GM12878 (cell line): ENCODE data around the gene HPD. TPM values are rescaled to one million over a fixed set of nuclear protein-coding genes. Genes with fewer than 3 reads are reported as not detected.

Source experiments
- ATAC-seq: fragments of 200-7000 bp; cut with Tn5 transposase; 3 replicates; pipeline ENCODE4 v1.9.1; 2020; ENCODE audit warnings: mild to moderate bottlenecking, moderate library complexity
- BruUV-seq: library from RNA; stranded (reverse); fragments of 400-500 nt; replicated peaks from 2 replicates; lab custom pipeline; 2021; lab: Mats Ljungman, UMichigan
- CTCF ChIA-PET: fragments of 300-600 bp; sonication (Branson Sonifier 250); formaldehyde crosslinking; extraction: SDS; loops from one replicate; lab custom pipeline; 2021; ENCODE audit warnings: inconsistent platforms; lab: Yijun Ruan, JAX
- POLR2A ChIA-PET: fragments of 350-600 bp; formaldehyde crosslinking; extraction: SDS; loops from one replicate; lab custom pipeline; 2021; ENCODE audit warnings: inconsistent platforms; lab: Charles Lee
- RAD21 ChIA-PET: fragments of 300-600 bp; sonication (Branson Sonifier 250); formaldehyde crosslinking; loops from one replicate; lab custom pipeline; 2023; ENCODE audit warnings: antibody characterized with exemption; ENCODE audit not compliant: unreplicated experiment; lab: Charles Lee
- SMC1A ChIA-PET: fragments of 300-600 bp; sonication (Branson Sonifier 250); formaldehyde crosslinking; loops from one replicate; lab custom pipeline; 2023; ENCODE audit not compliant: unreplicated experiment, uncharacterized antibody; lab: Charles Lee
- DNase-seq: peaks from one replicate; pipeline ENCODE4 v3.0.0-alpha.2; 2011; ENCODE audit warnings: low read depth, low spot score
- FAIRE-seq: peaks from 3 replicates; lab custom pipeline; 2011; peaks lifted over from hg19 to GRCh38; lab: Jason Lieb, UNC
- H2AFZ ChIP-seq: 2 replicates; pipeline ENCODE4 v1.6.0; 2011; ENCODE audit warnings: low read depth, low read length, control low read depth; ENCODE audit not compliant: control insufficient read depth
- H3K27ac ChIP-seq: 2 replicates; pipeline ENCODE4 v1.5.1; 2011; ENCODE audit warnings: control low read depth; ENCODE audit not compliant: control insufficient read depth, insufficient read depth
- H3K27me3 ChIP-seq, 2 experiments: replicated peaks in 1 of 2; 2 replicates each; pipeline versions ENCODE4 v1.6.0 to v1.6.1; 2011; ENCODE audit warnings: low read length in 1 of 2; ENCODE audit not compliant: control insufficient read depth in 2 of 2, insufficient read depth in 2 of 2
- H3K36me3 ChIP-seq, 2 experiments: 2 replicates each; pipeline ENCODE4 v1.5.1; 2011; ENCODE audit warnings: low read length in 1 of 2; ENCODE audit not compliant: control insufficient read depth in 2 of 2, insufficient read depth in 2 of 2
- H3K4me1 ChIP-seq: 2 replicates; pipeline ENCODE4 v1.6.1; 2011; ENCODE audit warnings: mild to moderate bottlenecking, low read length, moderate library complexity, mixed read lengths; ENCODE audit not compliant: control insufficient read depth, insufficient read depth
- H3K4me2 ChIP-seq: 2 replicates; pipeline ENCODE4 v1.6.0; 2011; ENCODE audit warnings: control low read depth; ENCODE audit not compliant: control insufficient read depth, insufficient read depth
- H3K4me3 ChIP-seq: fragments of 200-600 bp; sonication (generic); 2 replicates; pipeline ENCODE4 v1.5.1; 2016
- H3K79me2 ChIP-seq: 2 replicates; pipeline ENCODE4 v1.6.0; 2011; ENCODE audit warnings: low read length; ENCODE audit not compliant: control insufficient read depth, insufficient read depth
- H3K9ac ChIP-seq: 2 replicates; pipeline ENCODE4 v1.8.0; 2011; ENCODE audit warnings: low read length, control low read depth, mixed read lengths; ENCODE audit not compliant: control insufficient read depth, insufficient read depth
- H3K9me3 ChIP-seq: replicated peaks from 3 replicates; pipeline ENCODE4 v1.5.1; 2011; ENCODE audit warnings: mild to moderate bottlenecking, low read length; ENCODE audit not compliant: control insufficient read depth, insufficient read depth
- H4K20me1 ChIP-seq: 2 replicates; pipeline ENCODE4 v1.6.0; 2011; ENCODE audit not compliant: control insufficient read depth, insufficient read depth
- ATF7 ChIP-seq: fragments of 450-650 bp; IDR thresholded peaks from 2 replicates; pipeline ENCODE4 v1.6.1; 2016; ENCODE audit warnings: low read depth, mild to moderate bottlenecking
- GATAD2B ChIP-seq: fragments of 450-650 bp; conservative IDR thresholded peaks from 2 replicates; pipeline ENCODE4 v1.6.1; 2017; ENCODE audit warnings: low read depth, mild to moderate bottlenecking, moderate library complexity
- HCFC1 ChIP-seq: fragments of 150-350 bp; IDR thresholded peaks from 2 replicates; pipeline ENCODE4 v1.6.1; 2014; ENCODE audit warnings: low read length
- IKZF2 ChIP-seq, 2 experiments: fragments of 450-650 bp; IDR thresholded peaks; 2 replicates each; pipeline ENCODE4 v1.6.1; 2017; ENCODE audit warnings: mild to moderate bottlenecking in 2 of 2, moderate library complexity in 2 of 2
- MYB ChIP-seq: fragments of 150-350 bp; IDR thresholded peaks from 2 replicates; pipeline ENCODE4 v1.6.1; 2014; ENCODE audit warnings: mild to moderate bottlenecking, low read depth, low read length, borderline replicate concordance
- MYC ChIP-seq: IDR thresholded peaks from 2 replicates; pipeline ENCODE4 v1.6.1; 2011; ENCODE audit warnings: mild to moderate bottlenecking, low read length, moderate library complexity, inconsistent platforms; ENCODE audit not compliant: insufficient read depth, insufficient replicate concordance, insufficient read length, severe bottlenecking
- NFXL1 ChIP-seq: fragments of 450-650 bp; IDR thresholded peaks from 2 replicates; pipeline ENCODE4 v1.6.1; 2017; ENCODE audit warnings: antibody characterized with exemption, mild to moderate bottlenecking, borderline replicate concordance
- POLR2AphosphoS5 ChIP-seq: IDR thresholded peaks from 2 replicates; pipeline ENCODE4 v1.6.1; 2011; ENCODE audit warnings: mild to moderate bottlenecking, low read length, inconsistent platforms
- SIN3A ChIP-seq: IDR thresholded peaks from 2 replicates; pipeline ENCODE4 v1.6.1; 2012; ENCODE audit warnings: low read depth, low read length, improper control_type of control experiment
- SREBF1 ChIP-seq: IDR thresholded peaks from 2 replicates; pipeline ENCODE4 v1.6.1; 2012; ENCODE audit warnings: mild to moderate bottlenecking, low read length
- YY1 ChIP-seq: IDR thresholded peaks from 2 replicates; pipeline ENCODE4 v1.6.1; 2011; ENCODE audit warnings: low read depth, mild to moderate bottlenecking, low read length
- ZNF622 ChIP-seq: fragments of 450-650 bp; IDR thresholded peaks from 2 replicates; pipeline ENCODE4 v1.6.1; 2017; ENCODE audit warnings: mild to moderate bottlenecking, inconsistent platforms
- WGBS: methylation state at CpG from one replicate; pipeline ENCODE4 v1.1.6; 2016; ENCODE audit warnings: low lambda C conversion rate; ENCODE audit not compliant: insufficient replicate concordance, insufficient coverage; ENCODE audit errors: missing lambda C conversion rate; 5-methylcytosine and 5-hydroxymethylcytosine counted together
- in situ Hi-C: fragments of 300-500 bp; cut with MboI; formaldehyde crosslinking; loops from 9 replicates; pipeline ENCODE4 v1.14.3; 2018; ENCODE audit warnings: mixed read lengths
- intact Hi-C: fragments of 100-400 bp; cut with micrococcal nuclease; formaldehyde crosslinking; loops from one replicate; pipeline ENCODE4 v1.14.2; 2022; ENCODE audit not compliant: unreplicated experiment
- polyA plus RNA-seq, 11 experiments: library from polyadenylated mRNA; depleted of rRNA in 4 of 11; unstranded in 6 of 11; stranded (reverse) in 5 of 11; fragments of >200 nt; fragmentation: Nextera tagmentation in 4 of 11; fragmentation: Illumina TruSeq in 1 of 11; extraction: Ambion mirVana in 4 of 11; extraction: Trizol in 1 of 11; gene quantifications; 1 replicate in 1 of 11; 2 replicates in 10 of 11; pipeline versions ENCODE4 v1.2.1 to v1.2.3, GENCODE V29; 2011 to 2016; ENCODE audit warnings: inconsistent platforms in 2 of 11, missing spikeins in 2 of 11, low read depth in 1 of 11
- total RNA-seq, 4 experiments: library from RNA; depleted of rRNA in 3 of 4; stranded (reverse); fragments of >200 nt in 3 of 4; fragmentation: Illumina TruSeq in 1 of 4; extraction: Trizol in 1 of 4; gene quantifications; 2 replicates each; pipeline versions ENCODE4 v1.2.1 to v1.2.3, GENCODE V29; 2013 to 2021
- TF ChIP-seq, protein P1 (sequence below): IDR thresholded peaks from 2 replicates; pipeline ENCODE4 v1.6.1; 2011; ENCODE audit warnings: low read depth, low read length, improper control_type of control experiment, borderline replicate concordance
- TF ChIP-seq, protein P2 (sequence below): fragments of 150-350 bp; IDR thresholded peaks from 2 replicates; pipeline ENCODE4 v1.6.1; 2014; ENCODE audit warnings: mild to moderate bottlenecking, low read depth, low read length
- TF ChIP-seq, protein P3 (sequence below): IDR thresholded peaks from 2 replicates; pipeline ENCODE4 v1.6.1; 2011; ENCODE audit warnings: borderline replicate concordance, low read depth, mild to moderate bottlenecking, moderate library complexity, mixed read lengths, low read length; ENCODE audit not compliant: insufficient read depth; ENCODE audit errors: extremely low read length
- TF ChIP-seq, protein P4 (sequence below): fragments of 450-650 bp; IDR thresholded peaks from 2 replicates; pipeline ENCODE4 v1.6.1; 2017; ENCODE audit warnings: mild to moderate bottlenecking, low read depth, inconsistent platforms; ENCODE audit not compliant: poor library complexity, severe bottlenecking

Gene HPD
- total and polyA plus RNA-seq, 10 of the 15 experiments (the other 5 are each of a cell fraction or from before 2014, with no cell fraction given) = 0.04 to 0.69 (median 0.28) TPM; not detected in 7

DNA sequence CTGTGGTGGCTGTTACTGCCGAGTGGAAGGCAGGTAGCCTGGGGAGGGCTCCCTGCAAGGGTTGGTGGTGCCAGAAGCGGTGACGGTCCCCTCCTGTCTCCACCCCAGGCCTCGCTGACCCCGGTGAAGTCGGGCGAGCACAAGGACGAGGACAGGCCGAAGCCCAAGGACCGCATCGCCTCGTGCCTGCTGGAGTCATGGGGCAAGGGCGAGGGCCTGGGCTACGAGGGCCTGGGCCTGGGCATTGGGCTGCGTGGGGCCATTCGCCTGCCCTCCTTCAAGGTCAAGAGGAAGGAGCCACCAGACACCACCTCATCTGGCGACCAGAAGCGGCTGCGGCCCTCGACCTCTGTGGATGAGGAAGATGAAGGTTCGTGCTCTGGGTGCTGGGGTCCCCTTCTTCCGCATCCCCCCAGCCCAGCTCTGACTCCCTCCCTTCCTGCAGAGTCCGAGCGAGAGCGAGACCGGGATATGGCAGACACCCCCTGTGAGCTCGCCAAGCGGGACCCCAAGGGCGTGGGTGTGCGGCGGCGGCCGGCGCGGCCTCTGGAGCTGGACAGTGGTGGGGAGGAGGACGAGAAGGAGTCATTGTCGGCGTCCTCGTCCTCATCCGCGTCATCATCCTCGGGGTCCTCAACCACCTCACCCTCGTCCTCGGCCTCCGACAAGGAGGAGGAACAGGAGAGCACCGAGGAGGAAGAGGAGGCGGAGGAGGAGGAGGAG is 41.6 kb downstream of the HPD start:
- Histone ChIP-seq H3K4me1 (no peaks in the 10 kb centered on the region), H3K9ac (no peak overlapping the region), H3K4me2 (no peak overlapping the region), H3K79me2 (peaks cover 17% of the 10 kb centered on the region), H3K27ac (no peak overlapping the region), H3K36me3 (peaks cover 20 to 24% of the 10 kb centered on the region in 2 experiments; a peak in 3 of 4 replicates), H3K9me3 (no peaks in the 10 kb centered on the region), H2AFZ (no peak overlapping the region), H3K27me3 (no peaks in the 10 kb centered on the region), H4K20me1 (peaks cover 3% of the 10 kb centered on the region; the same call in 1 of the 2 replicates), H3K4me3 (no peak overlapping the region)
- RAD21 ChIA-PET = no interaction called here
- BruUV-seq = TSS peak; percentile 47
- DNase-seq (no peak), ATAC-seq (no peak), FAIRE-seq (no peak)
- 99% methylated on average over 27 of the region's 47 CpGs for WGBS
- CTCF ChIA-PET = interaction anchor here (2.1 kb wide), 1 partner anchor 21 kb away, joined by 5 read pairs; no protein-coding TSS in a partner anchor
- TF ChIP-seq HCFC1 (no peak), MYC (no peak), IKZF2 (IDR thresholded peaks at IDR 0.05) (no peak), ATF7 (no peak), POLR2AphosphoS5 (no peak), MYB (no peak), SIN3A (no peak), NFXL1 (no peak), YY1 (no peak), GATAD2B (no peak), SREBF1 (no peak), ZNF622 (no peak)
- TF ChIP-seq, protein P1, sequence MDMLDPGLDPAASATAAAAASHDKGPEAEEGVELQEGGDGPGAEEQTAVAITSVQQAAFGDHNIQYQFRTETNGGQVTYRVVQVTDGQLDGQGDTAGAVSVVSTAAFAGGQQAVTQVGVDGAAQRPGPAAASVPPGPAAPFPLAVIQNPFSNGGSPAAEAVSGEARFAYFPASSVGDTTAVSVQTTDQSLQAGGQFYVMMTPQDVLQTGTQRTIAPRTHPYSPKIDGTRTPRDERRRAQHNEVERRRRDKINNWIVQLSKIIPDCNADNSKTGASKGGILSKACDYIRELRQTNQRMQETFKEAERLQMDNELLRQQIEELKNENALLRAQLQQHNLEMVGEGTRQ = no peak
- TF ChIP-seq, protein P2, sequence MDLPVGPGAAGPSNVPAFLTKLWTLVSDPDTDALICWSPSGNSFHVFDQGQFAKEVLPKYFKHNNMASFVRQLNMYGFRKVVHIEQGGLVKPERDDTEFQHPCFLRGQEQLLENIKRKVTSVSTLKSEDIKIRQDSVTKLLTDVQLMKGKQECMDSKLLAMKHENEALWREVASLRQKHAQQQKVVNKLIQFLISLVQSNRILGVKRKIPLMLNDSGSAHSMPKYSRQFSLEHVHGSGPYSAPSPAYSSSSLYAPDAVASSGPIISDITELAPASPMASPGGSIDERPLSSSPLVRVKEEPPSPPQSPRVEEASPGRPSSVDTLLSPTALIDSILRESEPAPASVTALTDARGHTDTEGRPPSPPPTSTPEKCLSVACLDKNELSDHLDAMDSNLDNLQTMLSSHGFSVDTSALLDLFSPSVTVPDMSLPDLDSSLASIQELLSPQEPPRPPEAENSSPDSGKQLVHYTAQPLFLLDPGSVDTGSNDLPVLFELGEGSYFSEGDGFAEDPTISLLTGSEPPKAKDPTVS = no peak
- TF ChIP-seq, protein P3, sequence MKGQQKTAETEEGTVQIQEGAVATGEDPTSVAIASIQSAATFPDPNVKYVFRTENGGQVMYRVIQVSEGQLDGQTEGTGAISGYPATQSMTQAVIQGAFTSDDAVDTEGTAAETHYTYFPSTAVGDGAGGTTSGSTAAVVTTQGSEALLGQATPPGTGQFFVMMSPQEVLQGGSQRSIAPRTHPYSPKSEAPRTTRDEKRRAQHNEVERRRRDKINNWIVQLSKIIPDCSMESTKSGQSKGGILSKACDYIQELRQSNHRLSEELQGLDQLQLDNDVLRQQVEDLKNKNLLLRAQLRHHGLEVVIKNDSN = no peak
- TF ChIP-seq, protein P4, sequence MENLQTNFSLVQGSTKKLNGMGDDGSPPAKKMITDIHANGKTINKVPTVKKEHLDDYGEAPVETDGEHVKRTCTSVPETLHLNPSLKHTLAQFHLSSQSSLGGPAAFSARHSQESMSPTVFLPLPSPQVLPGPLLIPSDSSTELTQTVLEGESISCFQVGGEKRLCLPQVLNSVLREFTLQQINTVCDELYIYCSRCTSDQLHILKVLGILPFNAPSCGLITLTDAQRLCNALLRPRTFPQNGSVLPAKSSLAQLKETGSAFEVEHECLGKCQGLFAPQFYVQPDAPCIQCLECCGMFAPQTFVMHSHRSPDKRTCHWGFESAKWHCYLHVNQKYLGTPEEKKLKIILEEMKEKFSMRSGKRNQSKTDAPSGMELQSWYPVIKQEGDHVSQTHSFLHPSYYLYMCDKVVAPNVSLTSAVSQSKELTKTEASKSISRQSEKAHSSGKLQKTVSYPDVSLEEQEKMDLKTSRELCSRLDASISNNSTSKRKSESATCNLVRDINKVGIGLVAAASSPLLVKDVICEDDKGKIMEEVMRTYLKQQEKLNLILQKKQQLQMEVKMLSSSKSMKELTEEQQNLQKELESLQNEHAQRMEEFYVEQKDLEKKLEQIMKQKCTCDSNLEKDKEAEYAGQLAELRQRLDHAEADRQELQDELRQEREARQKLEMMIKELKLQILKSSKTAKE = no peak
- POLR2A ChIA-PET = interaction anchor here (0.6 kb wide), 1 partner anchor 25 kb away, joined by 7 read pairs; no protein-coding TSS in a partner anchor
- in situ Hi-C loops = no loop called here
- SMC1A ChIA-PET = no interaction called here
- intact Hi-C loops = no loop called here
